Left renal pelvis (tissue), 4 donors: ENCODE measurements around the gene RPL39. TPM values are rescaled to one million over a fixed set of nuclear protein-coding genes. Genes with fewer than 3 reads are reported as not detected.

Experiments used
- polyA plus RNA-seq, 4 donors: library from polyadenylated mRNA; unstranded; fragments of 120-200 nt; gene quantifications; one replicate each; pipeline ENCODE4 v1.2.1, GENCODE V29; 2013; ENCODE audit not compliant: insufficient read length in 4 of 4

RPL39 gene
- polyA plus RNA-seq, 4 donors = 2,057 to 2,532 (median 2,247) TPM

Other genes starting within 250 kb of the RPL39 start
- gene STEEP1, start 226.2 kb downstream of the RPL39 start, polyA plus RNA-seq = 10 to 100 TPM; 25.2 to 37.1 (median 34.0) TPM
- 100 to 1,000 TPM in 2 of 4 donors, 10 to 100 TPM in 2; 87.1 to 103 (median 98.5) TPM for gene UBE2A, start 217.1 kb downstream of the RPL39 start, polyA plus RNA-seq
- gene NKRF, start 185.2 kb downstream of the RPL39 start, polyA plus RNA-seq = 10 to 100 TPM; 14.5 to 18.0 (median 16.2) TPM
- gene SEPTIN6, start 98.5 kb downstream of the RPL39 start, polyA plus RNA-seq = 10 to 100 TPM; 55.5 to 72.1 (median 66.3) TPM
- gene SOWAHD, start 33.0 kb downstream of the RPL39 start, polyA plus RNA-seq = under 1 TPM; 0.30 to 0.85 (median 0.45) TPM
- gene UPF3B, start 61.3 kb upstream of the RPL39 start, polyA plus RNA-seq = 10 to 100 TPM; 17.5 to 38.5 (median 31.2) TPM
- 10 to 100 TPM in 3 of 4 donors, 1 to 10 TPM in 1; 8.8 to 11.5 (median 10.7) TPM for gene RNF113A, start 80.1 kb upstream of the RPL39 start, polyA plus RNA-seq
- gene NDUFA1, start 80.2 kb upstream of the RPL39 start, polyA plus RNA-seq = 100 to 1,000 TPM in 3 of 4 donors, 10 to 100 TPM in 1; 89.3 to 148 (median 135) TPM
- under 1 TPM in 2 of 4 donors, not detected in 2; 0.42 to 0.76 TPM for gene AKAP14, start 104.3 kb upstream of the RPL39 start, polyA plus RNA-seq
- gene NKAP, start 152.1 kb upstream of the RPL39 start, polyA plus RNA-seq = 10 to 100 TPM; 10.6 to 16.4 (median 14.7) TPM